ENCODE results near the gene SGPL1. TPM values are rescaled to one million over a fixed set of nuclear protein-coding genes. Genes with fewer than 3 reads are reported as not detected.

Gene SGPL1
- total RNA-seq, 2 experiments from 2014 or later = 13.7 to 16.6 TPM

DNA sequence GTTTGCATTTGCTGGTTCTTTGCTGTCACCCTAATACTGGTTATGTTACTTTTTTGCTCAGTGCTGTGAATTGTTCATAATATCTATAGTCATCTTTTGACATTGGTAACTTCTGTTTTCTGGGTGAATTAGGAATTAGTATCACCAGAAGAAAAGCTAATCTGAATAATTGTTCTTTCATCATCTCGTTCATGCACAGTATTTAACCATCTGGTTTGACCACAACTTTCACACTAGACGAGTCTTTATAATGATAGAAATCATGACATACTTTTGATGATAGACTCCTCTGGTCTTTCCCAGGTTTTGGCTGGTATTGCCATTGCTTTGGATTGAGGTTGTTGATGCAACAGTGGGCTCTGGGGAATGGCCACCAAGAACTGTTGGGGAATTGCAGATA, 25.1 kb downstream of the SGPL1 start:
- Mint-ChIP-seq H3K36me3 (ENCODE audit: low read depth) (peaks cover 49% of the 10 kb centered on the region), H3K4me1 (ENCODE audit: low read depth) (peaks cover 41% of the 10 kb centered on the region), H3K27me3 (no peaks in the 10 kb centered on the region), H3K27ac (peak overlapping the region; percentile 76), H3K4me3 (no peak overlapping the region), H3K9me3 (peaks cover 4% of the 10 kb centered on the region)
- ChIA-PET CTCF (interaction anchor here (0.8 kb wide), 1 partner anchor 14 kb away, joined by 5 read pairs; no protein-coding TSS in a partner anchor), POLR2A (no interaction called here)
- DNase-seq = no peak
- peak; percentile 65 for ATAC-seq
- intact Hi-C loops (cut with micrococcal nuclease) = no loop called here
- TF ChIP-seq, protein P1, sequence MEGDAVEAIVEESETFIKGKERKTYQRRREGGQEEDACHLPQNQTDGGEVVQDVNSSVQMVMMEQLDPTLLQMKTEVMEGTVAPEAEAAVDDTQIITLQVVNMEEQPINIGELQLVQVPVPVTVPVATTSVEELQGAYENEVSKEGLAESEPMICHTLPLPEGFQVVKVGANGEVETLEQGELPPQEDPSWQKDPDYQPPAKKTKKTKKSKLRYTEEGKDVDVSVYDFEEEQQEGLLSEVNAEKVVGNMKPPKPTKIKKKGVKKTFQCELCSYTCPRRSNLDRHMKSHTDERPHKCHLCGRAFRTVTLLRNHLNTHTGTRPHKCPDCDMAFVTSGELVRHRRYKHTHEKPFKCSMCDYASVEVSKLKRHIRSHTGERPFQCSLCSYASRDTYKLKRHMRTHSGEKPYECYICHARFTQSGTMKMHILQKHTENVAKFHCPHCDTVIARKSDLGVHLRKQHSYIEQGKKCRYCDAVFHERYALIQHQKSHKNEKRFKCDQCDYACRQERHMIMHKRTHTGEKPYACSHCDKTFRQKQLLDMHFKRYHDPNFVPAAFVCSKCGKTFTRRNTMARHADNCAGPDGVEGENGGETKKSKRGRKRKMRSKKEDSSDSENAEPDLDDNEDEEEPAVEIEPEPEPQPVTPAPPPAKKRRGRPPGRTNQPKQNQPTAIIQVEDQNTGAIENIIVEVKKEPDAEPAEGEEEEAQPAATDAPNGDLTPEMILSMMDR (IDR thresholded peaks at IDR 0.05) = no peak

DNA sequence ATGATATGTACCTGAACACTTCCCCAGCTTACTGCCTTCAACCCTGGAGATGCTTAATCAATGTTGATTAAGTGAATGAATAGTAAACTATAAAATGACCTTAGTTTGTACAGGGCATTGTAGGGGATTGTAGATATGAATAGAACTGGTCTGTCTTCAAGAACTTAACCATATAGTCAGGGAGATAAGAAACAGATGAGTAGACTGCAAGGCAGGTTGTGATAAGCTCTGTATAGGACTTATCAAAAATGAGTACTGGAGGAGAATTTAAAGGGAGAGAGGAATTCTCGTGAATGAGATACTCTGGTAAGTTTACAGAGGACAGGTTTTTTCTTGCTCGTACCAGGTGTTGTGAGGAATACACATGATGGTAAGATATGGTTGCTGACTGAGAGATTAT, 27.6 kb downstream of the SGPL1 start:
- ChIA-PET POLR2A (interaction anchor here (1.2 kb wide), 1 partner anchor 147 kb away, joined by 3 read pairs; no protein-coding TSS in a partner anchor), CTCF (no interaction called here)
- DNase-seq (no peak), ATAC-seq (no peak)
- TF ChIP-seq, protein P1 (IDR thresholded peaks at IDR 0.05) = no peak
- intact Hi-C loops (cut with micrococcal nuclease) = no loop called here
- Mint-ChIP-seq H3K9me3 (no peaks in the 10 kb centered on the region), H3K4me3 (no peak overlapping the region), H3K4me1 (ENCODE audit: low read depth) (peaks cover 34% of the 10 kb centered on the region), H3K27ac (no peak overlapping the region), H3K36me3 (ENCODE audit: low read depth) (peaks cover 35% of the 10 kb centered on the region), H3K27me3 (no peaks in the 10 kb centered on the region)

DNA sequence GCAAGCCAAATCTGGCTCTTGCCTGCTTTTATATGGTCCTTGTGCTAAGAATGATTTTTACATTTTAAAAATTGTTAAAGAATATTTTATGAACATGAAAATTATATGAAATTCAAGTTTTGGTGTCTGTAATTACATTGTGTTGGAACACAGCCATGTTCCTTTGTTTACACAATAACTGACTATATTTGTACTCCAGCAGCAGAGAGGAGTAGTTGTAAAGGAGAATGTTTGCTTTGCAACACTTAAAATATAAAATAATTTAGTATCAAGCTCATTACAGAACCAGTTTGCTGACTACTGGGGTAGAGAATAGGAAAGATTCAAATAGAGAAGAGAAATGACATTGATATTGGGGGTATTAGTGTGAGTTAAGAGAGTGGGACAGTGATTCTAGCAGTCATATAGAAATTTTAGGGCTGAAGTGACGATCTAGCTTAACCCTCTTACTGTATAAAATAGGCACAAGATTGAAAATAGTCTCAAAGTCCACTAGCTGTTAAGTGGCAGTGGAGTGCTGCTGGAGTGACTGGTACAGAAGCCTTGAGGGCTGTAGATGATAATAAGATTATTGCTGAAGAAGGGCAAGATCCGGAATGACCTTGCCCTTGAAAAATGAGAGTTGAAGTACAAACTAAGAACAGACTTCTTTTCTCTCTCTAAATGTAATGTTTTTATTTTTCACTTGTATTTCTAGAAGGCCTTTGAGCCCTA, 28.2 kb downstream of the SGPL1 start:
- ATAC-seq = no peak
- Mint-ChIP-seq H3K36me3 (ENCODE audit: low read depth) (peaks cover 37% of the 10 kb centered on the region), H3K4me1 (ENCODE audit: low read depth) (peaks cover 35% of the 10 kb centered on the region), H3K27me3 (no peaks in the 10 kb centered on the region), H3K9me3 (no peaks in the 10 kb centered on the region), H3K4me3 (no peak overlapping the region), H3K27ac (no peak overlapping the region)
- TF ChIP-seq, protein P1 (IDR thresholded peaks at IDR 0.05) = no peak
- POLR2A ChIA-PET = interaction anchor here (1.2 kb wide), 1 partner anchor 148 kb away, joined by 3 read pairs; no protein-coding TSS in a partner anchor
- CTCF ChIA-PET = no interaction called here
- intact Hi-C loops (cut with micrococcal nuclease) = no loop called here
- no peak for DNase-seq

DNA sequence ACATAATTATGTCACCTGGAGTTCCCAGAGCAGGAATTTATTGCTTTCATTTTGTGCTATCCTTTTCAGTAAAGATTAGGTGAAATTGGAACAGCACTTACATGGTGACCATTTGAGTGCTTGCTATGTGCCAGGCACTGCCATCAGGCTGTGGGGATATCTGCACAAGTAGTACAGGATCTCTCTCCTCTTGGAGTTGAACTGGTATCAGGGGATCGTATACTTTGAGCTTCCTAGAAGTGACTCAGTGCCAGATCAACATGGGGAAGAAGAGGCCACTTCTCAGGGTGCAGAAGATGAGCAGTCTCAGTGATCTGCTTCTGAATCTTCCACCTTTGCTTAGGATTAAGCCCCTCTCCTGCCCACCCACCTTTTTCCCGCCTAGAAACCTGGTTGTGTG, 29.5 kb downstream of the SGPL1 start:
- no peak for ATAC-seq
- intact Hi-C loops (cut with micrococcal nuclease) = no loop called here
- ChIA-PET CTCF (no interaction called here), POLR2A (no interaction called here)
- H3K9me3 Mint-ChIP-seq = no peaks in the 10 kb centered on the region
- no peaks in the 10 kb centered on the region for H3K27me3 Mint-ChIP-seq
- no peak for DNase-seq
- H3K4me1 Mint-ChIP-seq (ENCODE audit: low read depth) = peaks cover 40% of the 10 kb centered on the region
- H3K27ac Mint-ChIP-seq = no peak overlapping the region
- no peak overlapping the region for H3K4me3 Mint-ChIP-seq
- TF ChIP-seq, protein P1 (IDR thresholded peaks at IDR 0.05) = no peak
- peaks cover 35% of the 10 kb centered on the region for H3K36me3 Mint-ChIP-seq (ENCODE audit: low read depth)

DNA sequence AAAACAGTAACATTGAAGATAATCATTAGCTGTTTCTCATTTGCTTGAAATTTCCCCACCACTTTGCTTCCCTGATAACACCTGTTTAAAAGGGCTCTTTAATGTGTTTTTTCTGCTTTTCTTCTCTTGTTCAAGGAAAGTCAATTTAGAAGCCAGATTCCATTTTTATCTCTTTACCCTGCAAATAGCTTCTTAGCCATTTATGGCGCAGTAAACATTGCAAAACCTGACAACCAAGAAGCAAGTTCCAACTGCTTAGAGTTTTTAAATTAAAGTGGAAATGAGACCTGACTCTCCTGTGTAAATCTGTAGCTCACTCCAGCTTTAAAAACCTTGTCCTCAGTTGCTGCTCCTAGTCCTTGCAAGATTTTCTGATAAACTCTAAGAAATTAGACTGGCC, 30.1 kb downstream of the SGPL1 start:
- CTCF ChIA-PET = interaction anchor here (1.7 kb wide), 1 partner anchor 28 kb away, joined by 4 read pairs; no protein-coding TSS in a partner anchor
- TF ChIP-seq, protein P1 (IDR thresholded peaks at IDR 0.05) = no peak
- intact Hi-C loops (cut with micrococcal nuclease) = no loop called here
- Mint-ChIP-seq H3K27me3 (no peaks in the 10 kb centered on the region), H3K27ac (no peak overlapping the region), H3K36me3 (ENCODE audit: low read depth) (peaks cover 33% of the 10 kb centered on the region), H3K4me3 (no peak overlapping the region), H3K9me3 (no peaks in the 10 kb centered on the region), H3K4me1 (ENCODE audit: low read depth) (peaks cover 36% of the 10 kb centered on the region)
- ATAC-seq (no peak), DNase-seq (no peak)
- POLR2A ChIA-PET = interaction anchor here (0.6 kb wide), 1 partner anchor 425 kb away, joined by 3 read pairs; no protein-coding TSS in a partner anchor
